ENCODE data around the gene TMEM91.
A peak's percentile ranks its signal among the peaks of the same experiment; 100 is the strongest.
"Not testable (repeated sequence)": the region's sequence is repeated elsewhere in the genome, so short reads cannot be mapped to it uniquely, and the experiment has no call there.

Gene TMEM91

DNA sequence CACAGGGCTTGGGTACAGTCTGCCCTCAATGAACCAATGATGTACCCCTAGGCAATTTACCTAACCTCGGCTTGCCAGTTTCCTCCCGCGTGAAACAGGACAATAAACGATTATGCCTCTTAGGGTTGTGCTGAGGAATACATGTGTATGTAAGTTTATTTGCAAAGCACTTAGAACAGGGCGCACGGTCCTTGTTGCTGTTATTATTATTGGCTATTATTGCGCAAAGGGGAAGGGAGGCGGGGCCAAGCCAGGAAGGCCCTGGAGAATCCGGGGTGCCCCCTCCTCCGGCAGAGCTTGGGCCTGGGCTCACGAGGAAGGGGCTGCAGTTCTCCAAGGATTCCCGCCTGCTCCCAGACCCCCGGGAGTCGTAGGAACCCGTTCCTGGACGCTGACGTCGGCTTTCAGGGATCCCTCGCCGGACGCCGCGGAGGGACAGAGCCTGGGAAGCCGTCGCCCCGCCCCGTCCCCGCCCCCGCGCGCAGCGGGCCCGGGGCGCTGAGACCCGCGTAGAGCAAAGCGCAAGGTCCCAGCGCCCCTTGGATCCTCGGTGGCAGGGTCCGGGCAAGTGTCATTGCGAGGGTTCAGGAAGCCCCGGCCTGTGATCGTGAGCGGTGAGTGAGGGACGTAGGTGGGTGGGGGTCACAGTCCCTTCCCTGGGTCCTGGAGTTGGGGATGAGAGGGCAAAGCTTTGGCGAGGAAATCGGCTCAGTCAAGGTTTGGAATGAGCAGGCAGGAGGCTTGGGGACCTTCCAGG lies at the start of gene TMEM91:
TSS of gene TMEM91 (plus strand) at position 293 of the 757 bp plus-strand sequence. CDS start 1,777 bp downstream, outside the sequence.
- no peak for DNase-seq (ENCODE audit: low read depth)

DNA sequence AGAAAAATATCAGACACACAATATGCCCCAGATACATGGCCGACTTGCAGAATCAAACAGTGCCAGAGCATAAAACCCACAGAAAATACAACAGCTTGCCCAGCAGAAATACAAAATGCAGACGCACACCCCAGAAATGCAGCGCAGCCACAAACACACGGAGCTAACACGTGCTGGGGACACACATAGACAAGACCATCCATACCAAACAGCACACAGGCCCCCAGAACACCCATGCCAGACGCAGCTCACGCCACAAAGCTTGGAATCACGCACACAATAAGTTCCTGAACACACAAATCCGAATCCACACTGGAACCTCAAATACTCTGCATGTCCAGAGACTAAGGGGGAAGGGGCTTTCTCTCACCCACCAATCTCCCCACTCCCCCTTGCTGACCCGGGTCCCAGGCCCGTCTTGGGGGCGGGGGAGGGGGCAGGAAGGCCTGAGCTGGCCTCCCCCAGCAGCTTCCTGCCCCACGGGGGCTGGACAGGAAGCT lies 49.2 kb upstream of the TMEM91 start:
- DNase-seq (ENCODE audit: low read depth) = no peak

DNA sequence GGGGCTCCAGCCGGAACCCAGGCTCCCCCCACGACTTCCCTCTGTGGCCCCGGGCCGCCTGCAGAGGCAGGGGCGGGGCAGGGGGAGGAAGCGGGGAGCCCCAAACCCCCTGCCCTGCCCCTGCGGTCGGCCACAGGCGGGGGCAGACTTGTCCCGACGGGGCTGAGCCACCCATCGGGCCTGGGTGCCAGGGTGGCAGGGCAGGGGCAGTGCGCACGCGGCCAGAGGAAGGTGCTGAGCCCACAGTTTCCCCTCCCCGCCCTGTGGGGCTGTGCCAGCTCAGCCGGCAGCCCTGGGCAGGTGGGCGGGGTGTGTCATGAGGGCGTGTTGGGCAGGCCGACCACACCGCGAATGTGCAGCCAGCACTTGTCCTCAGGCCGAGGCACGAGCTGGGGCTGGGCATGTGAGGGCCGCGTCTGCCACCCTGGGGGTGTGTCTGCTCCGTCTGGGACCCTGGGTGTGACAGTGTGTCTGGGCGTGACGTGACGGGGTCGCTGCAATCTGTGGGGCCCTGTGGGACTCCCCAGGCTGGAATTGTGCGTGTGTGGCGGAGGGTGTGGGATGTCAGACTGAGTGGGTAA lies 48.7 kb upstream of the TMEM91 start:
- peak; percentile 66 for DNase-seq (ENCODE audit: low read depth)

DNA sequence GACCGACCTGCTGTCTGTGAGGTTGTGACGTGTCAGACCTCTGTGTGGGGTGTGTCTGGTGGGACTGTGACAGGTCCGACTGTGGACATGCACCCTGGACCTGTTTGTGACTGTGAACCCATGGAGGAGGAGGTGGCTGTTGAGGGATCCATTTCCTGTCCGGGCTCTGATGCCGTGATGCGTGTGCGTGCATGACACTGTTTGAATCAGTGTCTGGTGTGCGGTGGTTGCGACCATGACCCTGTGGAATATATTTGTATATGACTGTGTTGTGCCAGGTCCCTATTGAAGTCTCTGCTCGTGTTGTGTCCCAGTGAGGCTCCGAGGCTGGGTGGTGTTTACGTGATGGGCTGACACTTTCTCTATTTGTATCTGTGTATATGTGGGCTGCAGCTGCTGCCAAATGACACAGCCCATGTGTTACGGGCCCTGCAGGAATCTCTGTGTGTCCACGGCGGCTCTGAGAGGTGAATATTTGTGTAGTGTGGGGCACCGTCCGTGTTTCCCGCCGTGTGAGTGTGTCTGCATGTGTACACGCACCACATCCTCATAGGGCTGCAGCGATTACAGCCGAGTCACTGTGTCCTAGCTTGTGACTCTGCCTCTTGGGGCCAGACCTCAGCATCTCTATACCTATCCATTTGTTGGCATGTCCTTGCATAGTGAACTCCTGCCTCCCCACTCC lies 48.0 kb upstream of the TMEM91 start:
- DNase-seq (ENCODE audit: low read depth) = no peak

DNA sequence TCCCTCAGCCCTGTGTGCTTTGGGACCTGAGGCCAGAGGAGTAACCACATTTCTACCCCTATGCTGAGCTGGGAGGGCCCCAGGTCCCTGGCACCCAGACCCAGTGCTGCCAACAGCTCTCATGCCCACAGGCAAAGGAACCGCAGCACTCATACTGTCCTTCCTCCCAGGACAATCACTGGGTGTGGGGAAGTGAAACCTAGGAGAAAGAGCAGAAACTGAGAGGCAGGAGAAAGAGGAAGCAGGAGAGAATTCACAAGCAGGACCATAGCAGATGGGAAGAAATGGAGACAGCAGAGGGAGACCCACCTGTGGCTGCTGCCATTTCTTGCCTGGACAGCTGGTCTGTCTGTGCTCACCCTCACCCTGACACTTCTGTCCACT lies 47.5 kb upstream of the TMEM91 start:
- no peak for DNase-seq (ENCODE audit: low read depth)

DNA sequence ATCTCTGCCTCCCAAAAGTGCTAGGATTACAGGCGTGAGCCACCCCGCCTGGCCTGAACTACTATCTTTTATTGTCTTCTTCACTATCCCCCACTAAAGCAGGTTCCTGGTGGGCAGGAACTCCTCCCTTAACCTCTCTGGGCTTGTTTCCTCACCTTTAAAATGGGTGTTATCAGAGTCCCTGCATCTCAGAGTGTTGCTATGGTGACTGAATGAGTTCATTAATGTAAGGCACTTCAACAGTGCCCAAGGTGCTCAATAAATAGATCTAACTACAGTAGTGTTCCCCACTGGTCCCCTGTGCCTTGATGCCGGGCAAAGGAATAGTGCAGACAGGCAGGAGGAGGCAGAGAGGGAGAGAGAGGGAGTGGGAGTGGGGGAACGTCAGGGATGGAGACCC lies 45.9 kb upstream of the TMEM91 start:
- no peak for DNase-seq (ENCODE audit: low read depth)

DNA sequence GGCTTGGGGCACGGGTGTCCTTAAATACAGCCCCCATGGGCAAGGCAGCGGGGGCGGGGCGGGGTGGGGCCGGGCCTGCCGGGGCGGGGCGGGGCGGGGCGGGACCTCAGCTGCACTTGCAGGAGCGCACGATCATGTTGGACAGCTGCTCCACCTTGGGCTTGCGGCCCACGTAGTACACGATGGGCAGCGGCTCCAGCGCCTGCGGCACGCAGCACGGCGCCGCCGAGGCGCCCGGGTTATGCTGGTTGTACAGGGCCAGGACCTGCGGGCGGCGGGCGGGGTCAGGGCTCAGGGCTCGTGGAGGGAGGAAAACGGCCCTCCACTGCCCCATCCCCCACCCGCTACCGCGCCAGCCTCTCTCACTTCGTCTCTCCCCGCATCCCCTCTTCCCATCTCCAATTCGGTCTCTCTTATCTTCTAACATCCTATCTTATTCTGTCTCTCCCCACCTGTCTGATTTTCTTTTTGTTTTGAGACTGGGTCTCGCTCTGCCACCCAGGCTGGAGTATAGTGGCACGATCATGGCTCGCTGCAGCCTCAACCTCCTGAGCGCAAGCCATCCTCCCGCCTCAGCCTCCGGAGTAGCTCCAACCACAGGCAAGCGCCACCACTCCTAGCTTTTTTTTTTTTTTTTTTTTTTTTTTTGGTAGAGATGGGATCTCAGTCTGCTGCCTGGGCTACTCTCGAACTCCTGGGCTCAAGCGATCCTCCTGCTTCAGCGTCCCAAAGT lies 45.2 kb upstream of the TMEM91 start:
- no peak for DNase-seq (ENCODE audit: low read depth)

DNA sequence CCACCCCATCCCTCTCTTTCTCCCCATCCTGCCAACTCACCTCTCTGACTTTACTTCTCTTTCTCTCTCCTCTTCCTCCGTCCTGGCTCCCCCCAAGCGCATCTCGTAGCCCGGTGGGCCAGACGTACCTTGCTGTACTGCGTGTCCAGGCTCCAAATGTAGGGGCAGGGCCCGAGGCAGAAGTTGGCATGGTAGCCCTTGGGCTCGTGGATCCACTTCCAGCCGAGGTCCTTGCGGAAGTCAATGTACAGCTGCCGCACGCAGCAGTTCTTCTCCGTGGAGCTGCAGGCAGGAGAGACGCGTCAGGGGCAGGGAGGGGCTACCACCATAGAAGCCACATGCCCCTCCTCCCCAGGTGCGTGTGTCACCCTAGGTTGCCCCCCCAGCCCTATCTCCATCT lies 44.3 kb upstream of the TMEM91 start:
- DNase-seq (ENCODE audit: low read depth) = no peak

DNA sequence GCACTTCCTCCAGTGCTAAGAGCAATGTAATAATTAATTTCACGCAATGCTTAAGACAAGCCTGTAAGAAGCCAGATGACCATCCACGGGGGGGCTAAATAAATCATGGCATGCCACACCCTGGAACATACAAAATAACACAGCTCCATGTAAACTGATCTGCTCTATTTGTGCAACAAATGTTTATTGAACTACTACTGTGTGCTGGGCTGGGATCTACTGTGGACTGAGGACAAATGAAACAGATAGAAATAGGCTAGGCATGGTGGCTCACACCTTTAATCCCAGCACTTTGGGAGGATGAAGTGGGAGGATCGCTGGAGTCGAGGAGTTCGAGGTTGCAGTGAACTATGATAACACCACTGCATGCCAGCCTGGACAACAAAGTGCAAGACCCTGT lies 43.9 kb upstream of the TMEM91 start:
- no peak for DNase-seq (ENCODE audit: low read depth)

DNA sequence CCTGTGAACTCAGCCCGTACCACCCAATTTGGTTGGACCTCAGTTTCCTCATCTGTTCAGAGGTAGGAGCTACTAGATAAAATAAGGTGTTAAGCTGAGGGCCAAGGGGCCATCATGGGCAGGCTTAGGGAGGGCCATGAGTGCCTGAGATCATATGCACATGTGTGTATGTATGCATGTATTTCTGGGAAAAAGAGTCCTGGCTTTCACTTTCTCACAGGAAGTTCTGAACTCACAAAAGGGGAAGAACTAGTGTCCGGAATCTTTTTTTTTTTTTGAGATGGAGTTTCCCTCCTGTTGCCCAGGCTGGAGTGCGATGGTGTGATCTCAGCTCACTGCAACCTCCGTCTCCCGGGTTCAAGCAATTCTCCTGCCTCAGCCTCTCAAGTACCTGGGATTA lies 41.5 kb upstream of the TMEM91 start:
- no peak for DNase-seq (ENCODE audit: low read depth)

DNA sequence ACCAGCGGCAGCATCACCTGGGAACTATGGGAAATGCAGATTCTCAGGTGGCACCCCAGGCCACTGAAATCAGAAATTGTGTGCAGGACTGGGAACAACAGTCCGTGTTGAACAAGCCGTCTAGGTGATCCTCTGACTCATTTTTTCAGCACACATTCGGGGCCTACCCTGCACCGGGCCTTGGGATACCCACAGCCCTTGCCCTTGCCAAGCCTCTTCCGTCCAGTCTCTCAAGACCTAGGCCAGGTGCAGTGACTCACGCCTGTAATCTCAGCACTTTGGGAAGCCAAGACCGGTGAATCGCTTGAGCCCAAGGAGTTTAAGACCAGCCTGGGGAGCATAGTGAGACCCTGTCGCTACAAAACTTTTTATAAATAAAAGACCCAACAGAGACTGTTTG lies 40.9 kb upstream of the TMEM91 start:
- no peak for DNase-seq (ENCODE audit: low read depth)

DNA sequence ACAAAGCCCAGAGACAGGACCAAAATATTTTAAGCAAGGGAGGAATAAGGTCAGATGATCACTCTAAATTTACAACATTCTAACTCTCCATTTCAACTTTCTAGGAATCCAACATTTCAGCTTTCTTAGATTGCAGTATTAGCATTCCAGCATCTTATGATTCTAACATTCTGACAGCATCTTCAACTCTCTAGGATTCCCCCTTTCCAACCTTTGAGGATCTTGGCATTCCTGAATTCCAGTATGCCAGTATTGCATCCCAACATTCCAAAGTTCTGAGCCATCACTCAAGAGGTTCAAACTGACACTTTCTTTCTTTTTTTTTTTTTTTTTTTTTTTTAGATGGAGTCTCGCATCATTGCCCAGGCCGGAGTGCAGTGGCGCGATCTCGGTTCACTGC lies 36.4 kb upstream of the TMEM91 start:
- no peak for DNase-seq (ENCODE audit: low read depth)

DNA sequence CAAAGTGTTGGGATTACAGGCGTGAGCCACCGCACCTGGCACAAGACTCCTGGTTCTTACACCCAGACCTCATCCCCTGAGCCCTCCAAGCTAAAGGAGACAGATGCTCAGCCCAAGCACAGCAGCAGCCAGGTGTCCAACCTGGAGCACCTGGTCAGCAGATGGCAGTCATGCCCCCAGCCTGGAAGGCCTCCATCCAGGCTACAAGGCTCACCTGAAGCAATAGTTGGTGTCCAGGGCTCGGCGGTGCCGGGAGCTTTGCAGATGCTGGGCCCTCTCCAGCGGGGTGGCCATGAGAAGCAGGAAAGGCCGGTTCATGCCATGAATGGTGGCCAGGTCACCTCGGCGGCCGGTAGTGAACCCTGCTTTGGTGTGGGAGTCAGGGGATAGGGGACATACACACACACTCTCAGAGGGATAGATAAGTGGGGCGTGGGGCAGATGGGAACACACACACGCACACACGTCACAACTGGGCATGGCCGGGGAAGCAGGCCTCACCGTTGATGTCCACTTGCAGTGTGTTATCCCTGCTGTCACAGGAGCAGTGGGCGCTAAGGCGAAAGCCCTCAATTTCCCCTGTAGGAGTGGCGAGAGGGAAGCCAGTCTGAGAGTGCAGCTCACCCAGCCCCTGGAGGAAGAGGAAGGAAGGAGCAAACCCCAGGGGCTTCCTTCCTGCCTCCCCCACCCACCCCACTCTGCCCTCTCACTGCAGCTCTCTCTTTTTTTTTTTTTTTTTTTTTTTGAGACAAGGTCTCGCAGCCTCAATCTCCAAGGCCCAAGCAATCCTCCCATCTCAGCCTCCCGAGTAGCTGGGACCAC lies 34.5 kb upstream of the TMEM91 start:
- no peak for DNase-seq (ENCODE audit: low read depth)

DNA sequence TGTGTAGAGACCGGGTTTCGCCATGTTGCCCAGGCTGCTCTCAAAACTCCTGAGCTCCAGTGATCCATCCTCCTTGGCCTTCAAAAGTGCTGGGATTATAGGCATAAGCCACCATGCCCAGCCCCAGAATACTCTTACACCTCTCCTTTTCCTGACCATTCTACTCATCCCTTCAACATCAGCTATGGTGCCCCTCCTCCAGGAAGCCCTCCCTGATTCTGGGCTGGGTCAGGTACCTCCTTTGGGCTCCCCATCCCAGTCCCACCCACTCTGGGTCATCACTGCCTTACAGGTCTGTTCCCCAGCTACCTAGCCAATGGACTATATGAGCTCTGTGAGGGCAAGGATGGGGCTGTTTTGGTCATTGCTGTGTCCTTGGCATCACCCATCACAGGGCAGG lies 32.2 kb upstream of the TMEM91 start:
- DNase-seq (ENCODE audit: low read depth) = no peak

DNA sequence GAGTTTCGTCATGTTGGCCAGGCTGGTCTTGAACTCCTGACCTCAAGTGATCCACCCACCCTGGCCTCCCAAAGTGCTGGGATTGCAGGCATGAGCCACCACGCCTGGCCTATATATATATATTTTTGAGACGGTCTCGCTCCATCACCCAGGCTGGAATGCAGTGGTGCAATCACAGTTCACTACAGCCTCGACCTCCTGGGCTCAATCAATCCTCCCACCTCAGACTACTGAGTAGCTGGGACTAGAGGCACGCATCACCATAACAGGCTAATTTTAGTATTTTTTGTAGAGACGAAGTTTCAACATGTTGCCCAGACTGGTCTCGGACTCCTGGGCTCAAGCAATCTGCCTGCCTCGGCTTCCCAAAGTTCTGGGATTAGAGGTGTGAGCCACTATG lies 29.4 kb upstream of the TMEM91 start:
- not testable (repeated sequence) for DNase-seq (ENCODE audit: low read depth)

DNA sequence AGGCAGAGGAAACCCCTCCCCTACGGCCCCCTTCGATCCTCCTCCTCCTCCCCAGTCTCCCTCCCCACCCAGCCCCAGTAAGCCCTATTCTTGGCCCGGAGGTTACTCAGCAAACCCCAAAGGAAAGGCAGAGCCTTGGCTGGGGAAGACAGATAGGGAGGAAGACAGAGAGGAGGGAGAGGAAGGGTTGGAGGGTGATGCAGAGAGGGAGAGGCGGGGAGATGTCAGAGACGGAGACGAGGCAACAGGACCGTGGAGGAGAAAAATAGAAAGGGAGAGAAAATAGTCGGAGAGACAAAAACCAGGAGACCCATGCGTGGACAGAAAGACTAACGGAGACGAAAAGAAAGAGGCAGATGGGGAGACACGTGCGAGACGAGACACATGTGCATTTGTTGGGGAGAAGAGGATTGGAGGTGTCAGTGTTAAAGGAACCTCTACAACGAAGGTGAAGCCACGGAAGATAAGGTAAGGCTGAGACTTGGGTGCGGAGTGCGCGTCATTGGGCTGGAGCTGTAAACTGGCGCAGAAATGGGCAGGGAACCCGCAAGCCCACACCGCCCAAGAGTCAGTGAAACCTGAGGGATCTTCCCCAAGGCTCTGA lies 25.5 kb upstream of the TMEM91 start:
- no peak for DNase-seq (ENCODE audit: low read depth)

DNA sequence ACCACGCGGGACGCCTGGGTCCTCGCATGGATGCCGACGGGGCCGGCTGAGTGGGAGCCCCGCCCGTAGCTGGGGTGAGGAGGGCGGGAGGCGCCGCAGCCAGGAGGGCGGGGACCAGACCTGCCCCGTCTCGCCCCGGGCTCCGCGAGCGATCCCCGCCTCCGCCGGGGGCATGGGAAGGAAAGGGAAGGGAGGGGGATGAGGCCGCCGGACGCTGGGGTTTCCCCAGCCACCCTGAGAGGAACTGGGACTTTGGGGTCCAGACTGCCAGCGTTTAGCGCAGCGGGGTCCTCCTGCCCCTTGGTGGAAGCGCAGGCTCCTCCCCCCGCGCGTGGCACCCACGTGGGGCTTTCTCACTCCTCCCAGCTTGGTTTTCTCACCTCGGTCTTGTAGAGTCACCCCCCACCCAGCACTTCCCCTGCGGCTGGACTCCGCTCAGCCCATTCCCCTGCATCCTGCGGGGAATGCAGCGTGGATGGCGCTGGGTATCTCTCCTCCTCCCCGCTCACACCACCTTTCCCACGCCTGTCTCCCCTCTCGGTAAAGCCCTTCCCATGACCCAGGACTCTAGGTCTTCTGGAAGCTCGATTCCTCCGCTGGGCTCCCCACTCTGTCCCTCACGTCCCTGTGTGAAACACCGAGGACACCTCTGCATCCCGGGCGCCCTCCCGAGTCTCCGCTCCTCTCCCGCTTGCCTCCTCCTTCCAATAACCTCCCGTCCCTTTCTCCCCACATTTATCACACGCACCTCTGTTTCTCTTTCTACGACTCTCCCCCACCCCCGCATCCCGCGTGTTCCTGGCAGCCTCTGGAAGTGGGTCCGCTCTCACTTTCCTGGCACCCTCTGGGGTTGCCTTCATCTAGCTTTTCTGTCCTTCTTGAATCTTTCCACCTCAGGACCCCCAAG lies 24.7 kb upstream of the TMEM91 start:
- DNase-seq (ENCODE audit: low read depth) = peak; percentile 71

DNA sequence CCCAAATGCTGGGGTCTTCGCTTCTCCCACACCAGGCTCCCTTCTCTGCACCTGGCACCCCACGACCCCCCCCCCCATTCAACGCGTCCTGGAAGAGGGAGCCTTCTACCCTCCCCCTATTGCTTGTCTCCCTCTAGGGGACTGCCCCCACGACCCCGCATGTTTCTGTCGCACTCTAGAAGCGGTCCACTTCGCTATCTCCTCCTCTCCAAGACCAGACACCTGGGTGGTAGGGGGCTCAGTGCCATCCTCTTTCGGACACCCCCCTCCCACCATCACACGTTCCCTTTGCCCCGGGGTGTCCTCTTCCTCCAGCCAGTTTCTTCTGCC lies 24.1 kb upstream of the TMEM91 start:
- DNase-seq (ENCODE audit: low read depth) = no peak

DNA sequence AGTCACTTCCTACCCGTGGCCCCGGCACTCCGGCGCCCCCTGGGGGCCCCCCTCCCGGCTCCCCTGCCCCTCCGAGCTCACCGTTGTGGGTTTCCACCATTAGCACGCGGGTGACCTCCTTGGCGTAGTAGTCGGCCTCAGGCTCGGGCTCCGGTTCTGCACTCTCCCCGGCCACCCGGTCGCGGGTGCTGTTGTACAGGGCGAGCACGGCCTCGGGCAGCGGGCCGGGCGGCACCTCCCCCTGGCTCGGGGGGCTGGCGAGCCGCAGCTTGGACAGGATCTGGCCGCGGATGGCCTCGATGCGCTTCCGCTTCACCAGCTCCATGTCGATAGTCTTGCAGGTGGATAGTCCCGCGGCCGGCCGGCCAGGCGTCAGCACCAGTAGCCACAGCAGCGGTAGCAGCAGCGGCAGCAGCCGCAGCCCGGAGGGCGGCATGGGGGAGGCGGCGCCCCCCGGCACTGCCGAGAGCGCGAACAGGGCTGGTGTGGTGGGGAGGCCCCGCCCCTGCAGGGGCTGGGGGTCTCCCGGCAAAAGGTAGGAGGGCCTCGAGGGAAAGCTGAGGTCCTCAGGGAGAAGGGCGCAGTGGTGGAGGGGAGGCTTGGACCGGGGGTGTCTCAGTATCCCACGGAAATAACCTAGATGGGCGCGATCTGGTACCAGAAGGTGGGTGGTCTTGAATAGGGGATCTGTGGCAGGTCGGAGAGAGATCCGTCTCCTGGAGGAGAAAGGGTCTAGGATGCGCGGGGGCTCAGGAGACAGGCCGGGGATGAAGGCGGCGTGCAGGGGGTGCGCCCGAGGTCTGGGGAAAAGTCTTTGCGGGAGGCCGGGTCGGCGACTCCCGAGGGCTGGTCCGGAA lies 23.5 kb upstream of the TMEM91 start:
- DNase-seq (ENCODE audit: low read depth) = peak; percentile 70
